GM21423 (cell line): ENCODE measurements around the gene OR8D1.

Experiments
- ATAC-seq: cut with Tn5 transposase; IDR thresholded peaks from one replicate; pipeline ENCODE4 v1.9.1; 2021; ENCODE audit warnings: mild to moderate bottlenecking, moderate library complexity; ENCODE audit not compliant: unreplicated experiment

OR8D1 gene

DNA sequence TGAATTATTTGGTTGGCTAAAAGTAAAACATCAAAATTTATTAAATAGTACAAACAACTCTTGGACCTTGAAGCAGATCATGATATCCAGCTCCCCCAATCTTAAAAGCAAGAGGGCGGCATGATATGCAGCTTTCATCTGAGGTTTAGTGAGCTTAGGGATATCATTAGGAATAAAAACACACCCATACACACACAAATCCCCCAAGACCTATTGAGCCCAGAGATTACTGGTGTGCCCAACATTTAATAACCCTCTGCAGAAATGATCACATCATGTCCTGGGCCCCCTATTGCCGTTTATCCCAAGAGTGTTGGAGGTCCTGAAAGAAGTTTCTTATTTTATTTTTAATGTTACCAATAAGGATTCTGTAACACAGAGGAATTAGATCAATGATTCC is at the start of gene OR8D1:
Gene OR8D1 (minus strand): TSS at position 101 of the 400 bp plus-strand sequence. CDS start 3,183 bp downstream, outside the sequence.
- ATAC-seq: no peak

DNA sequence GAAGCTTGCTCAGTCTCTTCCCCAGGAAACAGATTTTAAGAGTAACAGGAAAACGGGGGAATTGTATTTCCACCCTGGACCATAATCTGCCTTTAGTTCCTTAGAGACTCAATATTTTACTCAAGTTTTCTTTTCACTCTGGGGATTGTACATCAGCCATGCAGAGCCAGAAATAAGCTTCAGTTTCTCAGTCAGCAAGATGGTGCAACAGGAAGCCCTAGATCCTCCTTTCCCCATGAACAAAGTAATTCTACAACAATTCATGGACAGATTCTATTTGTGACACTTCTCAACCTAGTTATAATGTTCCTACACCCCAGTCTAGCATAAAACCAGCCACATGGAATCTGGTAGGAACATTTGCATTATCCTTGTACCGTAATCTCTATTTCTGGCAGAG is 45.8 kb upstream of the OR8D1 start:
- ATAC-seq: no peak

DNA sequence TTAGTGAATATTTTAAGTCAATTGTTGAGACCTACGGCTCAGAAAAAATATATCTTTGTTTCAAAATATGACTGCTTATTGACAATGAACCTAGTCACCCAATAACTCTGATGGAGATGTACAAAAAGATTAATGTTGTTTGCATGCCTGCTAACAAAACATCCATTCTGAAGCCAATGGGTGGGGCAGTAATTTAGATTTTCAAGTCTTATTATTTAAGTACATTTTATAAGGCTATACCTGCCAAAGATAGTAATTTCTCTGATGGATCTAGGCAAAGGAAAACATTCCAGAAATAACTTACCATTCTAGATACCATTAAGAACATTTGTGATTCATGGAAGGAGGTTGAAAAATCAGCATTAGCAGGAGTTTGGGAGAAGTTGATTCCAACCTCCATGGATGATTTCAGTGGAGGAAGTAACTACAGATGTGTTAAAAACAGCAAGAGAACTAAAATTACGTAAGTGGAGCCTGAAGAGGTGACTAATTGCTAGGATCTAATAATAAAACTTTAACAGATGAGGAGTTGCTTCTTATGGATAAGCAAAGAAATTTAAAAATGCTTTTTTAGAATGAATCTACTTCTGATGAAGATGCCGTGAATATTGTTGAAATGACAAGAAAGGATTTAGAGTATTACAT is 32.7 kb upstream of the OR8D1 start:
- no peak for ATAC-seq

DNA sequence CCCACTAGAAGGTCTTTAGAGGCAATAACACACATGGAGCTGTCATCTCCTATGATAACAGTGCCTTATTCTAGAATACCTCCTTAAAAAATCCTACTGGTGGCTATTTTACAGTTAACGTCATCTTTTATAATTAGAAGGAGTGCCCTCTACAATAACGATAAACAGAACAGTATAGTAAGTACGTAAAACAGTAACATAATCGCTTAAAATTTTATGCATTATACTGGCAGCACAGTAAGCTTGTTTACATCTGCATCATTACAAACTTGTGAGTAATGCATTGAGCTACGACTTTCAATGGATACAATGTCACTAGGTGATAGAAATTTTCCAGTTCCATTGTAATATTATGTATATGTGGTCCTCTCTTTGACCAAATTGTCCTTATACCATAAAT is 30.6 kb upstream of the OR8D1 start:
- no peak for ATAC-seq

DNA sequence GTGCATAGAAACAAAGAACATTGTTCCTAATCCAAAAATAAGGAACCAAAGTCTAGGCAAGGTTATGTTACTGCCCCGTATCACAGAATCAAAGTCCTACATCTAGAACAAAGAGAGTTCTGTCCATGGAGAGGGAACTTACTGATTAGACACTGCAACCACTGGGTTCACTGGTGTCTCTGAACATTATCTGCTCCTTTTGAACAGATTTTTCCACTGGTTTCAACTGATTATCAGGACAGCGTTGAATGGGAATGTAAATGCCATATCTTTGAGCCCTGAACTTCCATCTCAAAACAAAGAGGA is 26.3 kb upstream of the OR8D1 start:
- no peak for ATAC-seq

DNA sequence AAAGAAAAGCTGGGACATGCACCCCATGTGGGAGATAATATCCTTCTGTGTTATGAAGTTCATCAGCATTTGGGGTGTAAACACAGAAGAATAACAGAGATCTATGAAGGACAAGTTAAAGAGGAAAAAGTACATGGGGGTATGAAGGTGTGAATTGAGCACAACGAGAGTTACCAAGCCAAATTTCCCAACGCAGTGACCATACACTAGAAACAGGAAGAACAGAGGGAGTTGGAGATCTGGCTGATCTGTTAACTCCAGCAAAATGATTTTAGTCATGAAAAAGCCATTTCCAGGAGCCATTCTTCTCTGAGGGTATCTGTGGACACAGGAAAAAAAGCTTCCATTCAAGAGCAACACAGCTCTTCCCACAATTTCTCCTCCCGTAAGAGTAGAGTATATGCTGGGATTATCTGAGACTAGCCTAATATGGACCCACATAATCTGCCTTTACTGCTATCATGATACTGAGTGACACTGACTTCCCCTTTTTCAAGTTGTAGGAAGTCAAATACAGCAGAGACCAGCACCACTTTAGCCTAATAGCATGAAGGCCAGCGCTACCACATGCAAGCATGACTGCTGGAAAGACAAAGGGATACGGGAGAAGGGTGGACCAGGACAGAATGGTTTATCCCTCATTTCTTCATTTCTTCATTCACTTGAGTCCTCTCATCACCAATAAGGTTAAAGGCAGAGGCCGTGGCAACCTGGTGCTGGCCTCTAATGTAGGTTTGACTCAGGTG is 25.8 kb upstream of the OR8D1 start:
- no peak for ATAC-seq

DNA sequence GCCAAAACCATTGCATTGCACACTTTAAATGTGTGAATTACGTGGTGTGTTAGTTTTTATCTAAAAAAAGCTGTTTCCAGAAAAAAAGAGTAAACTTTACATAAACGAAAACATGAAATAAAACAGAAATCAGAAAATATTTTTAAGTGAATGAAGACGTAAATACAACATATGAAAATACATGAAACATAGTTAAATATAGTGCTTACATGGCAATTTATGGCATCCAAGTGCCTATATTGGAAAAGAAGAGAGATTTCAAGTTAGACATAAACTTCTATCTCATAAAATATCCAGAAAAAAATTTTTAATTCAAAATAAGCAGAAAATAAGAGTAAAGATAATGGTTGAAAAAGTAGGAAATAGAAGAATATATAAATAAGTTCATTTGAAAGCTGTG is 18.1 kb upstream of the OR8D1 start:
- ATAC-seq: no peak

DNA sequence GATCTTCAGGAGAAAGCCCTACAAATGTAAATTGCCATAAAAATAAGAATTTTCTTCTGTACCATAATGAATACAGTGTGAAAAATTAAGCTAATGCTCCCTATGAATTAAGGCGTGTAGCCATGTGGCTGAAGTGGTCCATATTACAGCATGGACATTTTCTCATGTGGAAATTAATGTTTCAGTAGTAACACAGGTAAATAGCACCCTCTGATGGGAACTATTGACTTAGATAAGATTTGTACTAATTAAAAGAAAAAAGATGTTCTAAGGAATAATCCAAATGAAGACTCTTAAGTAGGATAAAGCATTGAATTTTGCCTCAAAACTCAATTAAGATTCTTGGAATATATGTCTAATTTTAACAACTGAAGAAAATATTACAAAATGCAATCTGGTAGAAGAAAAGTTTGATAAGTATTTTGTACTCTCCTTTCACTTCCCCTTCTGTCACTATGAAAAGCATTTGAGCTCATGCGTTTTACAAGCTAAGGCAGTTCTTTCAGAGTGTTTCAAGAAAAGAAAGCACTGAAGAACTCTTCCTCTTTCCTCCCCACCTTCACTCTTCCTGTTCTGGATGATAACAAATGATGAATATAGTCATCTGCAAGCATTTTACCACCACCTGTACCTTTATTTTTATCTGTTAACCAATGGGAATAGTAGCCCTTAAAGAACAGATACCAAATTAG is 16.2 kb upstream of the OR8D1 start:
- peak; percentile 95 for ATAC-seq

DNA sequence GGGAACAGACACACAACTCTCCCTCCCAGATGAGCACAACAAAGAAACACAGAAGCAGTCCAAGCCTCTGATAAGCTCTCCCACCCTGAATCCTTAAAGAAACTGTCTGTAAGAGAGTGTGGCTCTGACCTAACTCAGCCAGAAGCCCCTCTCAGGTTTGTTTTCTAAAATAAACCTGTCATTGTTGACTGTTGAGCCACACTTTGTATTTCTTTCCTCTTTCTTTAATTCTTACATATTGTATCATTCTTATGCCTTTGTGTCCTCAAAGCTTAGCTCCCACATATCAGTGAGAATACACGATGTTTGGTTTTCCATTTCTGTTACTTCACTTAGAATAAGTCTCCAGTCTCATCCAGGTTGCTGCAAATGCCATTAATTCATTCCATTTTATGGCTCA is 14.0 kb upstream of the OR8D1 start:
- no peak for ATAC-seq

DNA sequence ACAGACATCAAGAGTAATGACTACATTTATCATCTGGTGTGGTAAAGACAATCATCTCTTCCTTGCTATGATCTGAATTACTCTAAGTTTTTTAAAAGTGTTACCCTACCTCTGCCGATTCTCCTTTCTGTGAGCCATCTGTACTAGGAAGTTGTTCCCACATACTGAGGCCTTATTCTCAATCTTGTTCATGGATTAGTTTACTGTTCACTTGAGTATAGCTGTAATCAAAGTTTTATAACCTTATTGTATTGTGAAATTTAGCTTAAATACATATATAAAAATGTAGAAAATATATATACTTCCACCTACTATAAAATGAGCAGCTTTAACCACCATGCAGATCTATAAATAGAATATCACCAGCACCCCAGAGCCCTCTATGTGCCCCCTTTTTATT is 8.6 kb upstream of the OR8D1 start:
- ATAC-seq: no peak

DNA sequence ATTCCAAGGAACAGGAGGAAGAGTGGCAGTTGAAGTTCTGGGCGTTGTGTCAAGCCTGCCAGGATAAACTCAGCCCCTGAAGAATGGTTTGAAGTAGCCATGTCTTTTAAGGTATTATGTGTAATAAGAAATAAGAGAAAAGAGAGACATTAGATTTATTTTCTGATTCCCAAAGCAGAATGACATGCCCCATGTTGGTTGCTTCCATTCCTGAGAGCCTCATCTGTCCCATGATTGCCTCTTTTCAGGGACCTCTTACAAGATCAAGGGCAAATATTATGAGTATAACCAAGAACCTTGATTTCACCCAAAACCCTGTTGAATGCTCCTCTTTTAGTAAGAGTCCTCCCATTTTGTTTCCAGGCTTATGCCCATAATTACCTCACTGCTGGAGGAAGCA is 6.3 kb upstream of the OR8D1 start, which contains the start of gene OR8D2:
Gene OR8D2 (minus strand): TSS at position 101 of the 400 bp plus-strand sequence. CDS start 0 bp downstream, at position 101.
- no peak for ATAC-seq

DNA sequence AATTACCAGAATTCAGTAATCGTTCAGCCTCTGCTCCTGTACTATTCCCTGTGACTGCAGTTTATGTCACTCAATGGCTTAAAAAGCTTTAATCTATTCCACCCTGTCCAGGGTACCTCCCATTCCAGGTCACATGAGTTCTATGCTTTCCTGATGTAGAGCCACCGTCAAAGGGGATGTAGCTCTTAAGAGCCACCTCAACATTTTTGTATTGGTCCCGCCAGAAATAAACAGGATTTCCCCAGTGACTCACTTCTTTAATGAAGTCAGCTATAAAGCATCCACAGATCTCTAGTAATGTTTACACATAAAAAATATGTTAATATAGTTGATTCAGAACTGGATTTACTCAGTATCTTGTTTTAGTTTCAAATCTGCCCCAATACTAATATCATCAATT is 1.3 kb upstream of the OR8D1 start:
- no peak for ATAC-seq

DNA sequence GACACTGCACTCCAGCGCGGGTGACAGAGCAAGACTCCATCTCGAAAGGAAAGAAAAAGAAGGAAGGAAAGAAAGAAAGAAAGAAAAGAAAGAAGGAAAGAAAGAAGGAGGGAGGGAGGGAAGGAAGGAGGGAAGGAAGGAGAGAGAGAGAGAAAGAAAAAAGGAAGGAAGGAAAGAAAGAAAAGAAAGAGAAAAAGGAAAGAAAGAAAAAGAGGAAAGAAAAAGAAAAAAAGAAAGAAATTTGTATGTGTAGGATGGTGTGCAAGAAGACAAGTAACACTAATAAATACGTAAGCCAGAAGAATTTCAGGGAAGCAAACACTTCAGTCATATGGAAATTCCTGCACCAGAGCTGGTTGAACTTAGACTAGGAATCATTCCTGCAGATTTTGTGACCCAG is 618 bp downstream of the OR8D1 start:
- no peak for ATAC-seq

DNA sequence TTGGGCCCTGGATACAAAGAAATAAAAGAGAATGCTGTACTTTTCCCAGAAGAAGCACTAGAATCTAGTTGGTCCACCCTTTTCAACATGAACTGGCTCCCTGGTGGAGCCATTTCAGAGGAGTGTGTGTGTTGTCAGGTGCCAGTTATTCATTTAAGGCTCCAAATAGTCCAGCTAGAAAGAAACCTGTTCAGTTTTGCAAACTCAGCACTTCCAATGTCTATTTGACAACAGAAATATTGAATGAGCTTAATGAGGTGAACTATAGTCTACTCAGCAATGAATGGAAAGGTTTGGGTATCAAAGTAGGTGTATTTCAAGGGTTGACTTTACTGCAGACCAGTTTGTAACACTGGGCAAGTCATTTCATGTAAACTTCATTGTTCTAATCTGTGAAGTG is 2.1 kb downstream of the OR8D1 start:
- ATAC-seq: no peak

DNA sequence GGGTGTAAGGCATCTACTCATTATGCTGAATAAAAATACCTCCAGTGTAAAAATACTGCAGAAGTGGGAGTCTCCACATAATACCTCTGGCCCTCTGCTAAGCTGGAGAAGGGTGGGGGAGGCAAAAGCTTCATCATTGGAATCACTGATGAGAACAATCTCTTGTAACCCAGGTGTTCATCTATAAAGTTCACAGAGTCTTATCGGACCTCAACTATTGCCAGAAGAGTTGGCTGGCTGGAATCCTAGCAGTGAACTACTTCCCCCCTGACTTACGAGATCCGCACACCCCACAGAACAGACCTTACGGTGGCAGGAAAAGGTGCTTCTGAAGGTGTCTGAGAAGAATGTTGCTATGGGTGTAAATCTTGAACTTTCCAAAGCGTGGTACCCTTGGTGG is 2.5 kb downstream of the OR8D1 start:
- ATAC-seq: no peak

DNA sequence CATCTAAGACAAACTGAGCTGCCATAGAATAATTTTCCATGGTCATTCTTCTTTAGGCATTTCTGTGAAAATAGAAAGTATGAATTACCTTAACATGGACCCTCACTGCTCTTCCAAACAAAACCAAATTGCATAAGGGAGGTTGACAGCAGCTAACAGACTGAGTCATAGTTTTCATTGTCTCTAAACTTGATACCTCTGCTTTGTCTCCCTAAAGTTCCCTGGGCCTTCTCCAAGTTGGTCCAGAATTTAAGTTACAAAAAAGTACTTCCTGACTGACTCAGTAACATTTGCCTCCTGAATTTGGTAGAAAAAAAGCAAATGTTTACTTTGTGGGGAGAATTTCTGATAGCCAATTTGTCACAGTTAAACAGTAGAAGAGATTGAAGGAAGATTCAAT is 3.0 kb downstream of the OR8D1 start:
- ATAC-seq: no peak

DNA sequence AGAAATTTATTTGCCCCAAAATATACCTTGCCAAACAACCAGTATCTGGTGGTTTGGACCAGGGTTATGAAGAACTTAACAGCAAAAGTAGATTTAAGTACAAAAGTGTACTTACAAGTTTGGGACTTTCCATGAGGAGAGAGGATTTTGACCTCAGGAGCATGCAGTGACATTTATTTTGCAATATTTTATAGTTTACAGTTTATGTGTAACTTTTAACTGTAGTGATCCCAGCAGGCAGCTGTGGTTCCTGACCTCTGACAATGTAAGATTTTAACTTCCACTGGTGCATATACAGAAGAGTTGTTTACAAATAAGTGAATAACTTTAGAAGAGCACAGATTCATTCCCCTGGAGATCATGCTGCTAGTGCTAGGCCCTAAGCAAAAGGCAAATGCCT is 6.7 kb downstream of the OR8D1 start:
- ATAC-seq: no peak

DNA sequence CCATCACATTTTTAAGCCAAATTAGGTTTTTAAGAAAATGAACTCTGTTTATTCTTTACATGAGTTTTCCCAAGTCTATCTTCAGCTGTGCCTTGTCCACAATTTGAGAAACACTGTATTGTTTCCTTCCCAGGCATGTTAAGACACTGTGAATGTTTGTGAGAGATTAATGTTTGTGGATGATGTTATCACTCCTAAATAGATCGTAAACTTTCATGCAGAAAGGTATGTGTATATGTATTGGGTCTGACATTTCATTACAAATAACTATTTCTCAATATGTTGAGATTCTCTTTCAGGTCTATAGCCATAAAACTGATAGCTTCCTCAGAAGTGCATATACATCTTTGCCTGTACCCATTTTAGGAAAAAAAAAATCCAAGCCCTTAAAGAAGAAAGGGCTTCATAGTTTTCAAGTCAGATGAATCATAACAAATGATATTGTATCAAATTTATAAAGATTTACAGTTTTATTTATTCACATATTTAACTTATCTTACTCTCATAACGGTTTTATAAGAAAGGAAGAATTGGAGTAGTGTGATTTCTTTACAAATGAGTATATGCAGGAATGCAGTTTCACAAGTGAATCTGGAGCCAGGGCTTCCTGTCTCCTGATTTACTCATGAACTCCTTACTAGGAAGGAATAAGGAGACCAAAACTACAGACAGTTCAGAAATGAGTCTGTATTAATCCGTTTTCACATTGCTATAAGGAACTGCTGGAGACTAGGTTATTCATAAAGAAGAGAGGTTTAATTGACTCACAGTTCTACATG is 11.2 kb downstream of the OR8D1 start:
- ATAC-seq: no peak

DNA sequence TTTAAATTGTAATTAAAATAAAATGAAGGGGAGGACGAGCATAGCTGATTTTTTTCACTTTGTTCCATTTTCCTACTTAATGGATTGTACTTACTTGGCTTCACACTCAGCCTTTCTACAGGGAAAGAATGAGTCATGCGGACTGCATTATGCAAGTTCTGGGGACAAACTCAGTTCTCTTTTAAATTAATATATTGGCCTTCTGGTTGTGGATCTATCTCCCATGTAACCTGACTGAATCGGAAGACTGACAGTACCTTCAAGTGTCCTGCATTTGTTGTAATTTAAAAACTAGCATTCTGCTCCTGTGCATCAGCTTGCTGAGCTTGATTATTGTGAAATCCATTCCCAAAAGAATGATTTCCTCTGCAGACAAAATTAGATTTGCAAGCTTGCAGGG is 12.2 kb downstream of the OR8D1 start:
- no peak for ATAC-seq

DNA sequence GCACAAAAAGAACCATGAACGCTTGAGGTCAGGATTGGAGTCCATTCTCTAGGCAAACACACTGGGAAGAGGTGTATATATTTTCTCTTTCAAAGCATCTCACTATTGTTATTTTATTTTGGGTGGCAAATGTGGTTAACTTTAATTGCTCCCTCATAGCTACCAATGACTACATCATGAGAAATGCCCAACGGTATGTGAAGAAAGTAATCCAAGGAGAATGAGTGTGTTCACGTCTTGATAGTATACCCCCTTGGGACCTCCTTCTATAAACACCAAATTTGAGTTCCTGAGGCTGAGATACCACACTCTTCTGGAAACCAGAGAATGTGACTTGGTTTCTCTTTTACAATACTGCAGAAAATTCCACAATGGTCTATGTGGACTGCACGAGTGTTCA is 15.8 kb downstream of the OR8D1 start:
- ATAC-seq: no peak

DNA sequence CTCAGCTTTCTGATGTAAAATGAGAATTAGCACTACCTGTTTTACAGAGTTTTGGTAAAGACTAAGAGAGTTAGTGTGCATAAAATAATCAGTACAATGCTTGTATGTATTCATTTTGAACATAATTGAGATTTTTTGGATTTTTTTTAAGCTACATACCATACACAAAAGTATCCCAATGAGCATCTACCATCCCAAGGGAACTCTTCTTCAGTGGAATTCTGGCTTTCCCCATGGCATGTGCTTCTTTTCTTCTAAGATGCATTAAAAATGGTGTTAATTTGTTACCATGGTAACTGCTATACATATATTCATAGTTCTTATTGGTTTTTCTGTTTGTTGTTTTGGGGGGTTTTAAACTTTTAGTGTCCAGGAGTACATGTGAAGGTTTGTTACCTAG is 17.7 kb downstream of the OR8D1 start:
- ATAC-seq: no peak
